AG20443 (cell line): ENCODE data around the gene SFXN1.

Experiments
- DNase-seq: peaks from one replicate; pipeline ENCODE4 v3.0.0; 2012; ENCODE audit warnings: low spot score, mixed read lengths

Gene SFXN1

DNA sequence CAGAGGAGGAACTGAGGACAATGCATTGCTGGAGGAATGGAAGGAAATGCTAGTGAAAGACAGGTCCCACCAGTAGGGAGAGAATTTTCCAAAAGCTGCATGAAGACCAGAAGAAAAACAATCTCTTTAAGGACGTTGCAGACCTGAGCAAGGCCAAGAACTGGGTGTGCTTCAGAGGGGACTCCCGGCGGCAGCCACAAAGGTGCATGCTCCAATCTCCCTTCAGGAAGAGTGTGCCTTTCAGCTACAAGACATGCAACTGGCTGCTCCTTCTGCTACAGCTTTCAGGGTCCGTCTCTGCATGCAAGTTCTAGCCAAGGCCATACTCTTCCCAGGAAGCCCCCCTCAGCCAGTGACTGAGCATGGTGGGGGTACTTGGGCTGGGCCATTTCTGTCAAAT, 62.9 kb downstream of the SFXN1 start:
- DNase-seq: no peak

DNA sequence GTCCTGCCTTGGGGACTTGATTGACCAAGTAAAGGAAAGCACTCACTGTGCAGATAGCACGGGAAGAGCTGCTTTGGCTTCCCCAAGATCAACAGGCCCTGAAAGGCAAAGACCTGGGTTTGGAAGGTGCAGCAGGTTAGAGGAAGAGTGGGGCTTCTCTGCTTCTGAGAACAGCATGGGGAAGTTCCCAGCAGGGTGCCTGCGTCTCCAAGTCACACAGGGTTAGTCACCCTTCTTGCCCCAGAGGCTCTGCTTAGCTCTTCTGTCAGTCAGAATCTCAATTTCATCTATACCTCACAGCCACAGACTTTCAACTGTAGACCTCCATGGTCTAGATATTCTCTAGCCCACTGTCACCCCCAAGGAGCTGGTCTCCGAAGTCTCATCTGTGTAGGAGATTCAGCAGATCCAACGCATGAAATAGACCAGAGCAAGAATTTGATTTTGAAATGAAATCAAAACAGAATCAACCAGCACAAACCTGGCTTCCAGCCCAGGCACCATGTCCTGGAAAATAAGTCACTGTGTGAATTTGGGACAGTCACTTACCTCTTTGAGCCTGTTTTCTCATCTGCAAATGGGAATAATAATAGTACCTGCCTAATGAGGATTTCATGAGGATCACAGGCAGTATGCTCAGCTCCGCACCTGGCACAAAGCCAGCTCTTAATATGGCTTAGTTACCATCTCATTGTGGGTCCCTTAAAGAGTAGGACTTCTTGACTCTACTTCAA, 64.0 kb downstream of the SFXN1 start:
- DNase-seq: no peak

GRCh38 chr5:175542966-175543235, 64.5 kb downstream of the SFXN1 start:
- no peak for DNase-seq

DNA sequence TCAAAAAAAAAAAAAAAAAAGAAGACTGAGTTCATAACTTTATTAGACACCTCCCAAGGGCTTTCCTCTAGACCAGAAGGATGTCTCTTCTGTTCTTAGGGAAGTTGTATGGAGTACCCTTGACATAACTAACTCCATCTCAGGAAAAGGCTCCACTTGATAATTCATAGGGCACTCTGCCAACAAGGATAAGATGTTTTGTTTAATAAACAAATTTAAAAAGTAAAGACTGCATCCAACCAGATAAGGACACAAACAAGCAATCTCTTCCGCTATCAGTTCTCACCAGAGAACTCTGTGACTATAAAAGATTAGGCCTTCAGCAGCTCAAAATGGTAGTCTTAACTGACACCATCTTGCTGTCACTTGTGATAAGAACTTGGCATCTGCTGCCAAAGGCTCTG, 65.8 kb downstream of the SFXN1 start:
- DNase-seq: no peak

- DNase-seq: no peak
Measured at GRCh38 chr5:175544586-175544985, 66.2 kb downstream of the SFXN1 start.

DNA sequence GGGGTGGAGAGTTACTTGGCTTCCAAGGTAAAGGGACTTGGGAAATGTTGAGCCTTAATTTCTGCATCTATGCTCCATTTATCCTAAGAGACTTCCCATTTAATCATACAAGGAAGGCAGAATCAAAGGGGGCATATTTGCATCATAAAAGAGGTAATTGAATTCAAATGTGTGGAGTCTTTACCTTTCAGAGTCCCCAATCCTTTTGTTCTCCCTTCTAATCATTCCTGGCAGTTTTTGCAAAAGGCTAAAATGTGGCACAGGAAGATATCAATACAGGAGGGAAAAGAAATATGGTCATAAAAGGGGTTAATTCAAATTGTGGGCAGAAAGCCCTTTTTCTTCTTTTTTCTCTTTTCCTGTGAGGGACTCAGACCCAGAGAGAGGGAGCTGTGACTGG, 69.5 kb downstream of the SFXN1 start:
- DNase-seq: no peak

GRCh38 chr5:175548626-175549311, 70.4 kb downstream of the SFXN1 start:
- no peak for DNase-seq

GRCh38 chr5:175550055-175550805, 71.9 kb downstream of the SFXN1 start:
- DNase-seq: no peak

GRCh38 chr5:175551266-175551665, 72.9 kb downstream of the SFXN1 start:
- DNase-seq: no peak

GRCh38 chr5:175554296-175554695, 75.9 kb downstream of the SFXN1 start:
- DNase-seq: no peak

- no peak for DNase-seq
Measured at GRCh38 chr5:175555168-175555785, 76.9 kb downstream of the SFXN1 start.

- DNase-seq: no peak
Measured at GRCh38 chr5:175556794-175557193, 78.4 kb downstream of the SFXN1 start.

DNA sequence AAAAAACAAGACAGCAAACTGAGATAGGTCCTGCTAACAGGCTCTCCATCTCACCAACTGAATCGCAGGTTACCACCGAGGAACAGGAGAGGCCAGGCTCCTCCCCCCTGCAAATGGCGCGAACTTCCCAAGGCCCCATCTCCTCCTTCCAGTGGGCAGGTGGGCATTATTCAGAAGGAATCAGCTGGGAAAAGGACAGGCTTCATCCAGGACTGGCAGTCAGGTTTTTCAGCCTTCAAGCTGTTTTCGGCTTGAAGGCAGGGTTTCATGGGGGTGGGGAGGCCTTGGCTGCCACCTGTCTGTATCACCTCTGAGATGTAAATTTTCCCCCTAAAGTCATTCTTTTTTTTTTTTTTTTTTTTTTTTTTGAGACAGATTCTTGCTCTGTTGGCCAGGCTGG, 79.4 kb downstream of the SFXN1 start:
- no peak for DNase-seq

- DNase-seq: no peak
Measured at GRCh38 chr5:175558801-175559480, 80.6 kb downstream of the SFXN1 start.

GRCh38 chr5:175560011-175560410, 81.7 kb downstream of the SFXN1 start:
- DNase-seq: no peak

DNA sequence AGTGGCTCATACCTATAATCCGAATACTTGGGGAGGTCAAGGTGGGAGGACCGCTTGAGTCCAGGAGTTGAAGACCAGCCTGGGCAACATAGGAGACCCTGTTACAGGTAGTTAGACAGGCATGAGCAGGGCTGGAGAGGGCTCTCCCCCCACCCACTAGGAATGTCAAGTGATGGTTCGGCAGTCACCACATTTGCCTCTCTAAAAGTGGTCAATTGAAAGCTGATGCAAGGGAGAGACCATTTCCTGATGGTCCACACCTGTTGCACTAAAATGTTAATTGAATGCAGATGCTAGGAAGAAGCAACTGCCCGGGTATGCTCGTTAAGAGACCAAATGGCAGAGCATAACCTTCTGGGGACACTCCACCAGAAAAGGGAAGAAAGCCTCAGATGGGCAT, 82.7 kb downstream of the SFXN1 start:
- no peak for DNase-seq

DNA sequence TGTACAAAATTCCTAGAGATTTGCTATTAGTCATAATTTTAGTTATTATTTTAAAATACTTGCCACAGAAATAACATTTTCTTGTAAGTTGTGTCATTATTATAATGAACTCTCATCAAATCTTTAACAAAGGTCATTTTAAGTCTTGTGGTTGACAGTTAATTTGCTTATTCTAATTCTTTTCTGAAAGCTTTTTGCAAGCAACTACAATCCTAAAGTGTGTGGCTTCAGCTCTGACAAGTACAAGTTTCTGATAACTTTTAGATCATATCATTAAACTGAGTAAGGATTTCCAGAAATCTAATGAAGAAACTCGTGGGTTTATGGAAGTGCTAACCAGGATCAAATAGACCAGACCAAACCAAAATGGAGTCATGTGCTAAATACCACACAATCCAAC, 86.4 kb downstream of the SFXN1 start:
- DNase-seq: no peak

DNA sequence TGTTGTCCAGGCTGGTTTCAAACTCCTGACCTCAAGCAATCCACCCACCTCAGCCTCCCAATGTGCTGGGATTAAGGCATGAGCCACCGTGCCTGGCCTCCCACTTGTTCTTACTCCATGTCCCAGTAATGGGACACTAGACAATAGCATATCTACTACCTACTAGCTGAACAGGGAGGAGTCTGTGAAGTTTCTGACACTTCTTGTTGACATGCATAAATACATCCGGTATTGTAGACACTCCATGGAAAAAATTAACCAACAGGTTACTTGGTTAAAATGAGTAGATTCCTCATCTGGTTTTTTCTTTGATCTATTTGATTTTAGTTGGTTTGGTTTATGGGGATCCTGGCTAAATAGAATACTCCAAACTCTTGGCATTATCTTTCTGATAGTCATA, 88.3 kb downstream of the SFXN1 start:
- no peak for DNase-seq

DNA sequence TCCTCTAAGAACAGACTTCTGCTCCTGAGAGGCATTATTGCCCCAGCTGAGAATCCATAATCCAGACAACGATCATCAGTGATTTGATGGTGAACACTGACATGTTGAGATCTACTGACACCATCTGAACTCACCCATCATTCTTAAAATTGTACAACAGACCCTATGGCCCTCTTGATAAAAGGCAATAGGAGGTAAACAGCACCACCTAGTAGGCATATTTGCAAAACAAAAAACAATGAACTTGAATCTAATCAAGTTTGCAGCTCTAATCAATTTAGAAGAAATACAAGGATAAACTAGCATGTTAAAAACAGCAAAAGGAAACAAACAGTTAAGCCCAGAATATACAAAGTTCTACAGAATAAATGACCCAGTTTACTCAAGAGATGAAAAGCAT, 89.6 kb downstream of the SFXN1 start:
- no peak for DNase-seq

DNA sequence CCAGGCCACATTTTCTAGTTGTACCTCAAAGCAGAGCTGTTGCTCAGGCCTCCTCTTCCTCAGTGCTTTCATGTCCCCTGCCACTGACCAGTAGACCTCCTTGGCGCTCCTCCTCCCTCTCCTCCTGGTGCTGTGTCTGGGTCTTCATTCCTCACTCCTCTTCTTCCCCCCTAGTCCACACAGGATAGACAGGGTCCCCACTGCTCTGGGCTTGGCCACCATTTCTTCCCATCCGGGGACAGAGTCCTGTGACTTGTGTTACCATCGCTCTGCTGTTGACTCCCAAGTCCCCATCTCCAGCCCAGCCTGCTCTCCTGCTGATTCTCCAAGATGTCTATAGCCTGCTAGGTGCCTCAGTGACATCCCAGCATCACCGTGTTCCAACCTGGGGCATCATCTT, 91.3 kb downstream of the SFXN1 start:
- no peak for DNase-seq

- DNase-seq: no peak
Measured at GRCh38 chr5:175572886-175573285, 94.5 kb downstream of the SFXN1 start.

DNA sequence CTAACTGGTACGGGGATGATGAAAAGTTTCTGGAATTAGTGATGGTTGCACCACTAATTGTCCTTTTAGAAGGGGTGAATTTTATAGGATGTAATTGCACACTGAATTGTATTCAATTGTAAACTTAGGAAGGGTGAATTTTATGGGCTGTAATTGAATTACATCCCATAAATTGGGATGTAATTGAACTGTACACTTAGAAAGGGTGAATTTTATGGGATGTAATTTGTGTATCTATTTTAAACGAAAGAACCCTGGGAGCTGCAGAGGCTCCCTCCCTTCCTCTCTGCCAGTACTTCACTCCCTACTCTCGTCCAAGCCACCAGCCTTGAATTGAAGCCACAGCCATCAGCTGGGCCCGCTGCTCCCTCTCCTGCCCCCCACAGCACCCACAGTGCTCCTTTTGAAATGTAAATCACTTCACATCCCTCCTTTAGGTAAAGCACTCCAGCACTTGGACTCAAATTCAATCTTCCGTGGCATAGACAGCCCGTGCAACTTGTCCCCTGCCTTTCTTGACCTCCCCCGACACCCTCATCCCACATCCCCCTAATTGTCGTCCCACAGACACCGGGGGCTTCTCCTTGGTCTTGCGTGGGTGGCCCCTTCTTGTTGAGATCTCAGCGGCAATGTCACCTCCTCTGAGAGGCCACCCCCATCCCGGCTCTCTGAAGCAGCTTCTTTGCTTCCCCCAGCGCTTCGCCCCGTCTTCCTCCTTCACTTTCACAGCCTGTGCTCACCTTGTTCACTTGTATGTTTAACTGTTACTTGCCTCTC, 95.3 kb downstream of the SFXN1 start:
- DNase-seq: no peak
